Measurements from ENCODE around the gene PPDPF. TPM values are rescaled to one million over a fixed set of nuclear protein-coding genes. Genes with fewer than 3 reads are reported as not detected.
A peak's percentile ranks its signal among the peaks of the same experiment; 100 is the strongest.

The PPDPF gene
- total RNA-seq, 1 donor from 2014 or later, result 307 TPM

GRCh38 chr20:63517376-63518309, 2.9 kb upstream of the PPDPF start:
- no peak for ATAC-seq
- DNase-seq, result peak; percentile 26
- intact Hi-C loops (cut with micrococcal nuclease), result no loop called here

GRCh38 chr20:63518351-63518861, 2.2 kb upstream of the PPDPF start:
- intact Hi-C loops (cut with micrococcal nuclease), result no loop called here
- ATAC-seq (no peak), DNase-seq (peak; percentile 35)

- DNase-seq, result peak; percentile 30
- intact Hi-C loops (cut with micrococcal nuclease), result no loop called here
- ATAC-seq, result no peak
Observed at GRCh38 chr20:63518946-63519667, 1.5 kb upstream of the PPDPF start.

- intact Hi-C loops (cut with micrococcal nuclease), result no loop called here
- DNase-seq, result peak; percentile 81
- peak; percentile 71 for ATAC-seq
Observed at GRCh38 chr20:63519668-63520503, 679 bp upstream of the PPDPF start.

GRCh38 chr20:63520934-63521601, 503 bp downstream of the PPDPF start:
- DNase-seq (peak; percentile 88), ATAC-seq (peak; percentile 63)
- intact Hi-C loops (cut with micrococcal nuclease), result no loop called here

- DNase-seq (peak; percentile 47), ATAC-seq (no peak)
- intact Hi-C loops (cut with micrococcal nuclease), result no loop called here
Observed at GRCh38 chr20:63521602-63522001, 1.0 kb downstream of the PPDPF start.

GRCh38 chr20:63522091-63522868, 1.7 kb downstream of the PPDPF start:
- peak; percentile 30 for DNase-seq
- intact Hi-C loops (cut with micrococcal nuclease), result no loop called here
- no peak for ATAC-seq

GRCh38 chr20:63522981-63523611, 2.5 kb downstream of the PPDPF start:
- intact Hi-C loops (cut with micrococcal nuclease), result no loop called here
- ATAC-seq (no peak), DNase-seq (peak; percentile 34)

- DNase-seq, result no peak
- no peak for ATAC-seq
- intact Hi-C loops (cut with micrococcal nuclease), result no loop called here
Observed at GRCh38 chr20:63525185-63525584, 4.6 kb downstream of the PPDPF start.

GRCh38 chr20:63525971-63526370, 5.4 kb downstream of the PPDPF start:
- intact Hi-C loops (cut with micrococcal nuclease), result no loop called here
- ATAC-seq (no peak), DNase-seq (peak; percentile 18)

- DNase-seq, result peak; percentile 12
- intact Hi-C loops (cut with micrococcal nuclease), result no loop called here
- ATAC-seq, result no peak
Observed at GRCh38 chr20:63527184-63527583, 6.6 kb downstream of the PPDPF start.

- intact Hi-C loops (cut with micrococcal nuclease), result no loop called here
- ATAC-seq (no peak), DNase-seq (peak; percentile 23)
Observed at GRCh38 chr20:63529180-63529860, 8.8 kb downstream of the PPDPF start.

GRCh38 chr20:63529861-63530787, 9.6 kb downstream of the PPDPF start:
- DNase-seq, result peak; percentile 33
- ATAC-seq, result no peak
- intact Hi-C loops (cut with micrococcal nuclease), result no loop called here

- intact Hi-C loops (cut with micrococcal nuclease), result no loop called here
Observed at GRCh38 chr20:63530788-63531160, 10.2 kb downstream of the PPDPF start.

GRCh38 chr20:63531686-63532448, 11.3 kb downstream of the PPDPF start:
- intact Hi-C loops (cut with micrococcal nuclease), result no loop called here
- ATAC-seq (no peak), DNase-seq (peak; percentile 21)

More at GRCh38 chr20:63530788-63531160, 10.2 kb downstream of the PPDPF start:
- ATAC-seq (no peak), DNase-seq (no peak)

Measured in left ventricle myocardium superior (tissue), 1 donor.